ENCODE measurements around the gene MC1R. TPM values are rescaled to one million over a fixed set of nuclear protein-coding genes. Genes with fewer than 3 reads are reported as not detected.

Gene MC1R
- 9.6 and 12.3 TPM in 2 replicates for total RNA-seq

GRCh38 chr16:89918453-89919347 is at the start of gene MC1R:
TSS of gene MC1R (plus strand) at chr16:89918862. CDS start at chr16:89919259, 397 bp downstream.

GRCh38 chr16:89873109-89873971 is 45.3 kb upstream of the MC1R start, which contains the start of gene TCF25:
TSS of gene TCF25 (plus strand) at chr16:89873592. CDS start at chr16:89873668, 76 bp downstream.

DNA sequence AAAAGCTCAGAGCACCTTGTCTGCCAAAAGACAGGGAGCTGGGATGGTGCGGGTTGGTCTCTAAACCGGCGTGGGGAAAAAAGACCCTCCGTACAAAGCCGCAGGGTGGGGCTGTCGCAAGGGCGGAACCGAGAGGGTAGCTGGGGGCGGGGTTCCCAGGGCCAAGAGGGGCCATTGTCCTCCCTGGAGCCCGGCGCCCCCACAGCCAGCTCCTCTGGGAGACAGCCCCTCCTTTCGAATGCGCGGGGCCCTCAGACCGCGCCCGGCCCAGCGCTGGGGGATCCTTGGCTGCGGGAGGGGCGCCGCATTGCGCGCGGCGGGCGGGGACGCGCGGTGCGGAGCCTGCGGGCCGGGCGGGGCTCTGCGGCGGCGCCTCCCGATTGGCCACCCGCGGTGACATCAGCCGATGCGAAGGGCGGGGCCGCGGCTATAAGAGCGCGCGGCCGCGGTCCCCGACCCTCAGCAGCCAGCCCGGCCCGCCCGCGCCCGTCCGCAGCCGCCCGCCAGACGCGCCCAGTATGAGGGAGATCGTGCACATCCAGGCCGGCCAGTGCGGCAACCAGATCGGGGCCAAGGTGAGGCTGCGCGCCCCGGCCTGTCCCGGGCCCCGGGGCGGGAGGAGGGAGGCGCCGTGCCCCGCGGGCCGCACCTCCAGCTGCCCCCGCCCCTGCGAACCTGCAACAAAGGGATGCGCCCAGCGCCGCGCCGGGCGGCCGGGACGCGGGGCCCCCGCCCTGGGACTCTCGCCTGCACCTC is 4.4 kb downstream of the MC1R start, which contains the start of gene TUBB3:
Gene TUBB3 (plus strand): TSS at position 459 of the 756 bp plus-strand sequence. CDS start 60 bp downstream, at position 519.

Other genes starting within 250 kb of the MC1R start
- 35.1 and 35.5 TPM in 2 replicates for gene CDK10, start 232.2 kb upstream of the MC1R start, total RNA-seq
- gene SPATA2L, start 217.2 kb upstream of the MC1R start, total RNA-seq: 11.7 and 14.6 TPM in 2 replicates
- gene VPS9D1, start 198.0 kb upstream of the MC1R start, total RNA-seq: 18.5 and 19.8 TPM in 2 replicates
- 13.8 and 18.5 TPM in 2 replicates for gene ZNF276, start 197.3 kb upstream of the MC1R start, total RNA-seq
- 3.5 and 4.7 TPM in 2 replicates for gene FANCA, start 102.2 kb upstream of the MC1R start, total RNA-seq
- gene SPIRE2, start 90.4 kb upstream of the MC1R start, total RNA-seq: 4.9 and 5.4 TPM in 2 replicates
- 280 and 286 TPM in 2 replicates for gene TCF25, start 45.3 kb upstream of the MC1R start, total RNA-seq
- gene TUBB3, start 4.5 kb downstream of the MC1R start, total RNA-seq: 211 and 247 TPM in 2 replicates
- 63.8 and 65.5 TPM in 2 replicates for gene DEF8, start 29.9 kb downstream of the MC1R start, total RNA-seq
- gene DBNDD1, start 100.6 kb downstream of the MC1R start, total RNA-seq: 1.1 and 1.8 TPM in 2 replicates
- not detected in 2 replicates for gene PRDM7, start 158.5 kb downstream of the MC1R start, total RNA-seq